SK-N-SH treated with all-trans-retinoic acid at 6 μM for 48 hours (cell line): ENCODE data around the gene SIGLECL1.

ENCODE experiments used
- ATAC-seq: fragments of 200-7000 bp; cut with Tn5 transposase; 3 replicates; pipeline ENCODE4 v1.9.1; 2020; ENCODE audit warnings: mild to moderate bottlenecking, moderate library complexity
- ARNTL ChIP-seq: fragments of 450-650 bp; formaldehyde crosslinking; IDR thresholded peaks from 2 replicates; pipeline ENCODE4 v1.5.0; 2020; ENCODE audit warnings: low read depth, mild to moderate bottlenecking, moderate library complexity, borderline replicate concordance
- BACH2 ChIP-seq: fragments of 250-450 bp; sonication (Bioruptor Pico); IDR thresholded peaks from 2 replicates; pipeline ENCODE4 v1.9.0; 2021; ENCODE audit warnings: mild to moderate bottlenecking, borderline replicate concordance
- CSDC2 ChIP-seq: fragments of 250-450 bp; sonication (Bioruptor Pico); IDR thresholded peaks from 2 replicates; pipeline ENCODE4 v1.5.0; 2020; ENCODE audit warnings: mild to moderate bottlenecking, moderate library complexity
- ESRRG ChIP-seq: fragments of 250-450 bp; sonication (Bioruptor Pico); IDR thresholded peaks from 2 replicates; pipeline ENCODE4 v1.6.1; 2021; ENCODE audit warnings: mild to moderate bottlenecking
- GLIS3 ChIP-seq: fragments of 250-450 bp; sonication (Bioruptor Pico); IDR thresholded peaks from 2 replicates; pipeline ENCODE4 v1.5.0; 2020; ENCODE audit warnings: mild to moderate bottlenecking, moderate library complexity
- ISL1 ChIP-seq: fragments of 250-450 bp; sonication (Bioruptor Pico); IDR thresholded peaks from 2 replicates; pipeline ENCODE4 v2.1.2; 2022; ENCODE audit warnings: mild to moderate bottlenecking, moderate library complexity
- OSR1 ChIP-seq: fragments of 250-450 bp; sonication (Bioruptor Pico); IDR thresholded peaks from 2 replicates; pipeline ENCODE4 v1.8.0; 2022; ENCODE audit warnings: moderate library complexity, mild to moderate bottlenecking, inconsistent platforms
- PPARA ChIP-seq: fragments of 250-450 bp; sonication (Bioruptor Pico); IDR thresholded peaks from 2 replicates; pipeline ENCODE4 v1.5.0; 2020; ENCODE audit warnings: mild to moderate bottlenecking, borderline replicate concordance
- RARB ChIP-seq: fragments of 250-450 bp; sonication (Bioruptor Pico); IDR thresholded peaks from 2 replicates; pipeline ENCODE4 v1.8.0; 2021; ENCODE audit warnings: mild to moderate bottlenecking, moderate library complexity
- SNAI2 ChIP-seq: fragments of 250-450 bp; sonication (Bioruptor Pico); IDR thresholded peaks from 2 replicates; pipeline ENCODE4 v1.5.0; 2020; ENCODE audit warnings: mild to moderate bottlenecking, moderate library complexity
- ZC3H10 ChIP-seq: fragments of 250-450 bp; sonication (Bioruptor Pico); IDR thresholded peaks from 2 replicates; pipeline ENCODE4 v1.5.1; 2021; ENCODE audit warnings: mild to moderate bottlenecking, moderate library complexity
- ZFP3 ChIP-seq: fragments of 250-450 bp; sonication (Bioruptor Pico); IDR thresholded peaks from 2 replicates; pipeline ENCODE4 v1.5.0; 2020; ENCODE audit warnings: mild to moderate bottlenecking, moderate library complexity
- ZNF565 ChIP-seq: fragments of 450-650 bp; formaldehyde crosslinking; conservative IDR thresholded peaks from 2 replicates; pipeline ENCODE4 v1.5.0; 2020; ENCODE audit warnings: low read depth, mild to moderate bottlenecking, moderate library complexity
- ZNF70 ChIP-seq: fragments of 450-650 bp; formaldehyde crosslinking; IDR thresholded peaks from 2 replicates; pipeline ENCODE4 v1.5.0; 2020; ENCODE audit warnings: mild to moderate bottlenecking, moderate library complexity
- ZNF8 ChIP-seq: fragments of 450-650 bp; formaldehyde crosslinking; IDR thresholded peaks from 2 replicates; pipeline ENCODE4 v1.5.0; 2020; ENCODE audit warnings: mild to moderate bottlenecking, moderate library complexity
- TF ChIP-seq, protein P1 (sequence below): fragments of 250-450 bp; sonication (Bioruptor Pico); IDR thresholded peaks from 2 replicates; pipeline ENCODE4 v1.8.0; 2021; ENCODE audit warnings: low read depth, mild to moderate bottlenecking, moderate library complexity, borderline replicate concordance
- TF ChIP-seq, protein P2 (sequence below): fragments of 250-450 bp; sonication (Bioruptor Pico); IDR thresholded peaks from 2 replicates; pipeline ENCODE4 v1.5.1; 2021; ENCODE audit warnings: mild to moderate bottlenecking, moderate library complexity
- TF ChIP-seq, protein P3 (sequence below): fragments of 250-450 bp; sonication (Bioruptor Pico); IDR thresholded peaks from 2 replicates; pipeline ENCODE4 v1.5.1; 2020; ENCODE audit warnings: low read depth, mild to moderate bottlenecking, moderate library complexity
- TF ChIP-seq, protein P4 (sequence below): fragments of 250-450 bp; sonication (Bioruptor Pico); IDR thresholded peaks from 2 replicates; pipeline ENCODE4 v1.8.0; 2020; ENCODE audit warnings: mild to moderate bottlenecking, moderate library complexity, borderline replicate concordance
- TF ChIP-seq, protein P5 (sequence below): fragments of 250-450 bp; sonication (Bioruptor Pico); IDR thresholded peaks from 2 replicates; pipeline ENCODE4 v1.5.0; 2020; ENCODE audit warnings: mild to moderate bottlenecking, moderate library complexity

The SIGLECL1 gene

DNA sequence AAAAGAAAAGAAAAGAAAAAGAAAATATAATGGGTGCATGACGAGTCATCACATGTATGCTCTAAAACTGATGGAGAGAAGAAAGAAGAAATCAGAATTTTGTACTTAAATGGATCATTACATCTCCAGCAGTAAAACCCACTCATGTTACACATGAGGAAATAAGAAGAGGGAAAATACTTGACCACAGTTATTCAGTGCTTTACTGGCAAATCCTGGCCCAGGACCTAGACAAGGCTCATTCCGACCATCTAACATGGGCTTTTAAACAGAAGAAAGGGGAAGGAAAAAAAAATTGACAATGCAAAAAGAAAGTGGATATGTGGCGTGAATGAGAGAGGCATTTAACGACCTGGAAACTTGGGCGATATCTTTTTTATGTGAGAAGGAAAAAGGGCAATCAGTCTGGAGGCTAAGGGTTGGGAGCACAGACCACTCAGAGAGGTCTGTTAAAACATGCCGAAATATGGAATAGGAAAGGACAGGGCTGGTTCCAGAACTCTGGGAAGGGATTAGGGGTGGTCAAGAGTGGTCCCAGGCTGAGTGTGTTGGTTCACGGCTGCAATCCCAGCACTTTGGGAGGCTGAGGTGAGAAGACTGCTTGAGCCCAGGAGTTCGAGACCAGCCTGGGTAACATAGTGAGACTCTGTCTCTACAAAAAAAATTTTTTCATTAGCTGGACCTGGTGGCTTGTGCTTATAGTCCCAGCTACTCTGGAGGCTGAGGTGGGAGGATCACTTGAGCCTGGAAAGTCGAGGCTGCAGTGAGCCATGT, 1.6 kb downstream of the SIGLECL1 start:
- ATAC-seq, result no peak
- TF ChIP-seq ZNF8, result no peak
- TF ChIP-seq, all 23 proteins: peak for 0

DNA sequence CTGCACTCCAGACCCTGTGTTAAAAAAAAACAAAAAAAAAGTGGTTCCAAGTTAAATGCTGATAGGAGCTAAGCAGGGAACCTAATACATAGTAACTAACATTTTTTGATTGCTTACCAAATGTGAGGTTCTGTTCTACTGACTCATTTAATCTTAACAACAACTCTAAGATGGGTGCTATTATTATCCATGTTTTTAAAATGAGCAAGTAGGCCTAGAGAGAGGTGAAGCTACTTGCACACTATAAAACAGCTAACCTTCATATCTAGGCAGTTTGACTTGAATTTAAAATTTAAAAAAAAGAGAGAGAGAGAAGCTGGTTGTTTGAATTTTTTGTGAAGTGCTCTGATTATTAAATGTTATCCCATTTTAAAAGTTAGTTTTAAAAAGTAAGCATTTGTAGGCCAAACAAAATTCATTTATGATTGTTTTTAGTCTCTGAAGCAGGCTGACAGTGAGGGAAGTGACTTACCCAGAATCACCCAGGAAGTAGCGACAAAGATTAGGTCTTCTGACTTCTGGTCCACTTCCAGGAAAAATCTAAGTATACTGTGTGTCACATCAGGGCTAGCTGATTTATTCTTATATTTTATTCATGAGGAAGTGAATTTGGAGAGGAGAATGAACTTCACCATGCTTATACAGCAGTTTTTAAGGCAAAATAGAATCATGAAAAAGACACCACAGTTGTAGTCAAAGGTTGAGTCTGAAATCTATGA, 2.4 kb downstream of the SIGLECL1 start:
- TF ChIP-seq OSR1 (CRISPR knock-in tag) (no peak), PPARA (CRISPR knock-in tag) (no peak), BACH2 (no peak), ZC3H10 (CRISPR knock-in tag) (no peak), ZNF8 (no peak), ZNF565 (no peak), GLIS3 (CRISPR knock-in tag) (no peak), SNAI2 (no peak), ARNTL (CRISPR knock-in tag) (no peak), ZNF70 (no peak), ISL1 (CRISPR knock-in tag) (no peak), RARB (CRISPR knock-in tag) (no peak), ZFP3 (no peak), CSDC2 (no peak), ESRRG (CRISPR knock-in tag) (no peak)
- TF ChIP-seq, protein P1, sequence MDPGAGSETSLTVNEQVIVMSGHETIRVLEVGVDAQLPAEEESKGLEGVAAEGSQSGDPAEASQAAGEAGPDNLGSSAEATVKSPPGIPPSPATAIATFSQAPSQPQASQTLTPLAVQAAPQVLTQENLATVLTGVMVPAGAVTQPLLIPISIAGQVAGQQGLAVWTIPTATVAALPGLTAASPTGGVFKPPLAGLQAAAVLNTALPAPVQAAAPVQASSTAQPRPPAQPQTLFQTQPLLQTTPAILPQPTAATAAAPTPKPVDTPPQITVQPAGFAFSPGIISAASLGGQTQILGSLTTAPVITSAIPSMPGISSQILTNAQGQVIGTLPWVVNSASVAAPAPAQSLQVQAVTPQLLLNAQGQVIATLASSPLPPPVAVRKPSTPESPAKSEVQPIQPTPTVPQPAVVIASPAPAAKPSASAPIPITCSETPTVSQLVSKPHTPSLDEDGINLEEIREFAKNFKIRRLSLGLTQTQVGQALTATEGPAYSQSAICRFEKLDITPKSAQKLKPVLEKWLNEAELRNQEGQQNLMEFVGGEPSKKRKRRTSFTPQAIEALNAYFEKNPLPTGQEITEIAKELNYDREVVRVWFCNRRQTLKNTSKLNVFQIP (CRISPR knock-in tag), result no peak
- TF ChIP-seq, protein P2, sequence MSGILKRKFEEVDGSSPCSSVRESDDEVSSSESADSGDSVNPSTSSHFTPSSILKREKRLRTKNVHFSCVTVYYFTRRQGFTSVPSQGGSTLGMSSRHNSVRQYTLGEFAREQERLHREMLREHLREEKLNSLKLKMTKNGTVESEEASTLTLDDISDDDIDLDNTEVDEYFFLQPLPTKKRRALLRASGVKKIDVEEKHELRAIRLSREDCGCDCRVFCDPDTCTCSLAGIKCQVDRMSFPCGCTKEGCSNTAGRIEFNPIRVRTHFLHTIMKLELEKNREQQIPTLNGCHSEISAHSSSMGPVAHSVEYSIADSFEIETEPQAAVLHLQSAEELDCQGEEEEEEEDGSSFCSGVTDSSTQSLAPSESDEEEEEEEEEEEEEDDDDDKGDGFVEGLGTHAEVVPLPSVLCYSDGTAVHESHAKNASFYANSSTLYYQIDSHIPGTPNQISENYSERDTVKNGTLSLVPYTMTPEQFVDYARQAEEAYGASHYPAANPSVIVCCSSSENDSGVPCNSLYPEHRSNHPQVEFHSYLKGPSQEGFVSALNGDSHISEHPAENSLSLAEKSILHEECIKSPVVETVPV, result no peak
- TF ChIP-seq, protein P3, sequence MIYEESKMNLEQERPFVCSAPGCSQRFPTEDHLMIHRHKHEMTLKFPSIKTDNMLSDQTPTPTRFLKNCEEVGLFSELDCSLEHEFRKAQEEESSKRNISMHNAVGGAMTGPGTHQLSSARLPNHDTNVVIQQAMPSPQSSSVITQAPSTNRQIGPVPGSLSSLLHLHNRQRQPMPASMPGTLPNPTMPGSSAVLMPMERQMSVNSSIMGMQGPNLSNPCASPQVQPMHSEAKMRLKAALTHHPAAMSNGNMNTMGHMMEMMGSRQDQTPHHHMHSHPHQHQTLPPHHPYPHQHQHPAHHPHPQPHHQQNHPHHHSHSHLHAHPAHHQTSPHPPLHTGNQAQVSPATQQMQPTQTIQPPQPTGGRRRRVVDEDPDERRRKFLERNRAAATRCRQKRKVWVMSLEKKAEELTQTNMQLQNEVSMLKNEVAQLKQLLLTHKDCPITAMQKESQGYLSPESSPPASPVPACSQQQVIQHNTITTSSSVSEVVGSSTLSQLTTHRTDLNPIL (CRISPR knock-in tag), result no peak
- TF ChIP-seq, protein P4, sequence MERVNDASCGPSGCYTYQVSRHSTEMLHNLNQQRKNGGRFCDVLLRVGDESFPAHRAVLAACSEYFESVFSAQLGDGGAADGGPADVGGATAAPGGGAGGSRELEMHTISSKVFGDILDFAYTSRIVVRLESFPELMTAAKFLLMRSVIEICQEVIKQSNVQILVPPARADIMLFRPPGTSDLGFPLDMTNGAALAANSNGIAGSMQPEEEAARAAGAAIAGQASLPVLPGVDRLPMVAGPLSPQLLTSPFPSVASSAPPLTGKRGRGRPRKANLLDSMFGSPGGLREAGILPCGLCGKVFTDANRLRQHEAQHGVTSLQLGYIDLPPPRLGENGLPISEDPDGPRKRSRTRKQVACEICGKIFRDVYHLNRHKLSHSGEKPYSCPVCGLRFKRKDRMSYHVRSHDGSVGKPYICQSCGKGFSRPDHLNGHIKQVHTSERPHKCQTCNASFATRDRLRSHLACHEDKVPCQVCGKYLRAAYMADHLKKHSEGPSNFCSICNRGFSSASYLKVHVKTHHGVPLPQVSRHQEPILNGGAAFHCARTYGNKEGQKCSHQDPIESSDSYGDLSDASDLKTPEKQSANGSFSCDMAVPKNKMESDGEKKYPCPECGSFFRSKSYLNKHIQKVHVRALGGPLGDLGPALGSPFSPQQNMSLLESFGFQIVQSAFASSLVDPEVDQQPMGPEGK (CRISPR knock-in tag), result no peak
- TF ChIP-seq, protein P5, sequence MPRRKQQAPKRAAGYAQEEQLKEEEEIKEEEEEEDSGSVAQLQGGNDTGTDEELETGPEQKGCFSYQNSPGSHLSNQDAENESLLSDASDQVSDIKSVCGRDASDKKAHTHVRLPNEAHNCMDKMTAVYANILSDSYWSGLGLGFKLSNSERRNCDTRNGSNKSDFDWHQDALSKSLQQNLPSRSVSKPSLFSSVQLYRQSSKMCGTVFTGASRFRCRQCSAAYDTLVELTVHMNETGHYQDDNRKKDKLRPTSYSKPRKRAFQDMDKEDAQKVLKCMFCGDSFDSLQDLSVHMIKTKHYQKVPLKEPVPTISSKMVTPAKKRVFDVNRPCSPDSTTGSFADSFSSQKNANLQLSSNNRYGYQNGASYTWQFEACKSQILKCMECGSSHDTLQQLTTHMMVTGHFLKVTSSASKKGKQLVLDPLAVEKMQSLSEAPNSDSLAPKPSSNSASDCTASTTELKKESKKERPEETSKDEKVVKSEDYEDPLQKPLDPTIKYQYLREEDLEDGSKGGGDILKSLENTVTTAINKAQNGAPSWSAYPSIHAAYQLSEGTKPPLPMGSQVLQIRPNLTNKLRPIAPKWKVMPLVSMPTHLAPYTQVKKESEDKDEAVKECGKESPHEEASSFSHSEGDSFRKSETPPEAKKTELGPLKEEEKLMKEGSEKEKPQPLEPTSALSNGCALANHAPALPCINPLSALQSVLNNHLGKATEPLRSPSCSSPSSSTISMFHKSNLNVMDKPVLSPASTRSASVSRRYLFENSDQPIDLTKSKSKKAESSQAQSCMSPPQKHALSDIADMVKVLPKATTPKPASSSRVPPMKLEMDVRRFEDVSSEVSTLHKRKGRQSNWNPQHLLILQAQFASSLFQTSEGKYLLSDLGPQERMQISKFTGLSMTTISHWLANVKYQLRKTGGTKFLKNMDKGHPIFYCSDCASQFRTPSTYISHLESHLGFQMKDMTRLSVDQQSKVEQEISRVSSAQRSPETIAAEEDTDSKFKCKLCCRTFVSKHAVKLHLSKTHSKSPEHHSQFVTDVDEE, result no peak
- TF ChIP-seq, all 23 proteins: peak for 0
- no peak for ATAC-seq

DNA sequence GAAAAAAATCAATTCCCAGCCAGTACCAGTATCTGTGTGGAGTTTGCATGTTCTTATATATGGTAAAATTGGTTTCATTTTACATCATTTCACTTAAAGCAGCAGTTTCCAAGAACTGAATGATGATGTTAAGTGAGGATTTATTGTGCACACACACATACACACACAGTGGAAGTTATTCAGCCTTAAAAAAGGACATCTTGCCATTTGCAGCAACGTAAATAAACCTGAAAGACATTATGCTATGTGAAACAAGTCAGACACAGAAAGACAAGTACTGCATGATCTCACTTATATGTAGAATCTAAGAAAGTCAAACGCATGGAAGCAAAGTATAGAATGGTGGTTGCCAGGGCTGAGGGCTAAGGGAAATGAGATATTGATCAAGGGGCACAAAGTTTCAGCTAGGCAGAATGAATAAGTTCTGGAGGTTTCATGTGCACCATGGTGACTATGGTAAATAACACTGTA, 5.3 kb downstream of the SIGLECL1 start:
- TF ChIP-seq OSR1 (CRISPR knock-in tag) (no peak), ARNTL (CRISPR knock-in tag) (no peak), ZC3H10 (CRISPR knock-in tag) (no peak)
- TF ChIP-seq, protein P5, result no peak
- no peak for ATAC-seq
